Measurements from ENCODE around the gene DNMT3A.

DNMT3A gene

GRCh38 chr2:25265001-25265400 lies 76.7 kb downstream of the DNMT3A start:
- no peak for TF ChIP-seq TAF1 (IDR thresholded peaks at IDR 0.05; ENCODE audit: borderline replicate concordance, insufficient read depth, low read length)
- TF ChIP-seq FOXP2 (optimal IDR thresholded peaks at IDR 0.05; ENCODE audit: borderline replicate concordance, extremely low read depth, extremely low read length, insufficient read depth) = no peak
- no peak for TF ChIP-seq REST (IDR thresholded peaks at IDR 0.05; ENCODE audit: insufficient read depth in 1 of 2, low read depth in 2 of 2, low read length in 2 of 2)
- TF ChIP-seq POLR2AphosphoS5 (IDR thresholded peaks at IDR 0.05; ENCODE audit: low read depth, low read length) = no peak
- no peak for TF ChIP-seq SIN3A (IDR thresholded peaks at IDR 0.05; ENCODE audit: borderline replicate concordance, insufficient read depth, low read length)

DNA sequence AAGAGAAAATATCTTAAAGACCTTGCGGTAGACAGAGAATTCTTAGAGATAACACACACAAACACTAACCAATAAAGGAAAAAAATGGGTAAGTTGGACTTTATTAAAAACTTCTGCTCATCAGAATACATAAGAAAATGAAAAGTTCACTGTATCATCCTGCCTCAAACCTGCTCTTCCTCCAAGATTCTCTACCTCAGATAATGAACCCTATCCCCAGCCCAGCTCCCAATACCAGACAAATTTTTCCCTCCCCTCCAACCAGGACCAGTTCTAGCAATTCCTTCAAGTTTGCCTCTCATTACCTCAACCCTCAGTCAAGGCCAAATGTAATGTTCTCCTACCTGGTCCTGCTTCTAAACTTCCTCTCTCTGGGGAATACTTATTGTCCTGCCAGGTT lies 79.4 kb downstream of the DNMT3A start:
- TF ChIP-seq REST (IDR thresholded peaks at IDR 0.05; ENCODE audit: insufficient read depth in 1 of 2, low read depth in 2 of 2, low read length in 2 of 2) = no peak
- TF ChIP-seq TAF1 (IDR thresholded peaks at IDR 0.05; ENCODE audit: borderline replicate concordance, insufficient read depth, low read length) = no peak
- TF ChIP-seq FOXP2 (optimal IDR thresholded peaks at IDR 0.05; ENCODE audit: borderline replicate concordance, extremely low read depth, extremely low read length, insufficient read depth) = no peak
- no peak for TF ChIP-seq SIN3A (IDR thresholded peaks at IDR 0.05; ENCODE audit: borderline replicate concordance, insufficient read depth, low read length)
- no peak for TF ChIP-seq POLR2AphosphoS5 (IDR thresholded peaks at IDR 0.05; ENCODE audit: low read depth, low read length)

DNA sequence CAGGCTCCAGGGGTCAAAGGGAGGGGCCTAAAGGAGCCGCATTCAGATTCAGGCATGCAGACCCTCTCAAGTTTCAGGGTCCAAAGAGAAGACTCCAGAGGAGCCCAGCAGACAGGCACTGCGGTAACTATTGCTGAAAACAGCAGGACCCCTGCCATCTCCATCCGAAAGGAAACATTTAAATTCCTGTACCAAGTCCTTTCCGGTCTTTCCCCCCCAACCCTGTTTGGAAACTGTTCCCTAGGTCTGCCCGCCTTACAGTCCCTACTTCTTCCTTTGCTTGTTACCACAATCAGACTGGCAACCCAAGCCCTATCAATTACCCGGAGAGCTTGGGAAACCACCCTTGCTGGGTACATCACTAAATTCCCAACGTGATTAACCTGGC lies 82.0 kb downstream of the DNMT3A start:
- TF ChIP-seq REST (IDR thresholded peaks at IDR 0.05; ENCODE audit: insufficient read depth in 1 of 2, low read depth in 2 of 2, low read length in 2 of 2) (no peak), SIN3A (IDR thresholded peaks at IDR 0.05; ENCODE audit: borderline replicate concordance, insufficient read depth, low read length) (no peak), TAF1 (IDR thresholded peaks at IDR 0.05; ENCODE audit: borderline replicate concordance, insufficient read depth, low read length) (no peak), FOXP2 (optimal IDR thresholded peaks at IDR 0.05; ENCODE audit: borderline replicate concordance, extremely low read depth, extremely low read length, insufficient read depth) (no peak), POLR2AphosphoS5 (IDR thresholded peaks at IDR 0.05; ENCODE audit: low read depth, low read length) (no peak)

- TF ChIP-seq FOXP2 (optimal IDR thresholded peaks at IDR 0.05; ENCODE audit: borderline replicate concordance, extremely low read depth, extremely low read length, insufficient read depth) (no peak), POLR2AphosphoS5 (IDR thresholded peaks at IDR 0.05; ENCODE audit: low read depth, low read length) (no peak), SIN3A (IDR thresholded peaks at IDR 0.05; ENCODE audit: borderline replicate concordance, insufficient read depth, low read length) (no peak), REST (IDR thresholded peaks at IDR 0.05; ENCODE audit: insufficient read depth in 1 of 2, low read depth in 2 of 2, low read length in 2 of 2) (no peak), TAF1 (IDR thresholded peaks at IDR 0.05; ENCODE audit: borderline replicate concordance, insufficient read depth, low read length) (no peak)
These were observed 82.6 kb downstream of the DNMT3A start for GRCh38 chr2:25258847-25259736.
